Endodermal cell (in vitro differentiated cells): ENCODE results near the gene ZNF319. TPM values are rescaled to one million over a fixed set of nuclear protein-coding genes. Genes with fewer than 3 reads are reported as not detected.

Experiments used
- DNase-seq: peaks from one replicate; pipeline ENCODE4 v3.0.0-alpha.2; 2017
- H3K27ac ChIP-seq: 2 replicates; pipeline ENCODE4 v1.5.1; 2013; ENCODE audit warnings: mild to moderate bottlenecking, low read depth, low read length, moderate library complexity
- H3K27me3 ChIP-seq: 2 replicates; pipeline ENCODE4 v1.6.1; 2013; ENCODE audit warnings: mild to moderate bottlenecking, low read length, moderate library complexity; ENCODE audit not compliant: insufficient read depth, control insufficient read depth, poor library complexity, severe bottlenecking
- H3K36me3 ChIP-seq: 2 replicates; pipeline ENCODE4 v1.7.0; 2013; ENCODE audit warnings: mild to moderate bottlenecking, low read length, moderate library complexity; ENCODE audit not compliant: control insufficient read depth, insufficient read depth
- H3K4me1 ChIP-seq: one replicate; pipeline ENCODE4 v1.7.0; 2013; ENCODE audit warnings: low read length; ENCODE audit not compliant: control insufficient read depth, insufficient read depth
- H3K4me3 ChIP-seq: 2 replicates; pipeline ENCODE4 v1.5.1; 2013; ENCODE audit warnings: mild to moderate bottlenecking, low read length, moderate library complexity
- H3K9ac ChIP-seq: 2 replicates; pipeline ENCODE4 v1.6.1; 2013; ENCODE audit warnings: mild to moderate bottlenecking, low read length, moderate library complexity; ENCODE audit not compliant: poor library complexity, severe bottlenecking; ENCODE audit errors: extremely low read depth
- H3K9me3 ChIP-seq: 2 replicates; pipeline ENCODE4 v1.6.1; 2013; ENCODE audit warnings: mild to moderate bottlenecking, low read length, moderate library complexity; ENCODE audit not compliant: control insufficient read depth
- H3K27ac Mint-ChIP-seq: 2 replicates; pipeline ENCODE4 v1.8.0; 2020; ENCODE audit warnings: mixed read lengths
- H3K27me3 Mint-ChIP-seq: 2 replicates; pipeline ENCODE4 v1.8.0; 2021; ENCODE audit warnings: mild to moderate bottlenecking, mixed read lengths; ENCODE audit not compliant: insufficient read depth
- H3K36me3 Mint-ChIP-seq: 2 replicates; pipeline ENCODE4 v1.8.0; 2020; ENCODE audit warnings: low read depth, mixed read lengths
- H3K4me1 Mint-ChIP-seq: 2 replicates; pipeline ENCODE4 v1.8.0; 2020; ENCODE audit warnings: mixed read lengths
- H3K4me3 Mint-ChIP-seq: 2 replicates; pipeline ENCODE4 v1.8.0; 2020; ENCODE audit warnings: mild to moderate bottlenecking, moderate library complexity, mixed read lengths
- H3K9me3 Mint-ChIP-seq: 2 replicates; pipeline ENCODE4 v1.8.0; 2020; ENCODE audit warnings: mild to moderate bottlenecking, mixed read lengths
- WGBS, 2 experiments: methylation state at CpG; one replicate each; pipeline versions ENCODE4 v1.1.5 to v1.1.7; 2013; ENCODE audit warnings: missing lambda C conversion rate in 2 of 2, mixed read lengths in 1 of 2; ENCODE audit not compliant: insufficient coverage in 1 of 2, insufficient read length in 1 of 2; 5-methylcytosine and 5-hydroxymethylcytosine counted together
- total RNA-seq, 2 donors: library from RNA; stranded (reverse); fragmentation: NEBNext Ultra II Directional in 1 of 2; extraction: Animal tissue kit (Norgen Biotek cat#: 25700) in 1 of 2; gene quantifications; 2 replicates in 1 of 2; 3 replicates in 1 of 2; pipeline ENCODE4 v1.2.1, GENCODE V29; 2021
- TF ChIP-seq, protein P1 (sequence below): fragments of 200-600 bp; sonication (generic); conservative IDR thresholded peaks from 2 replicates; pipeline ENCODE4 v1.5.0; 2021; ENCODE audit warnings: antibody characterized with exemption, mild to moderate bottlenecking

Gene ZNF319
- total RNA-seq, 2 donors from 2014 or later = 9.8 to 10.8 TPM

DNA sequence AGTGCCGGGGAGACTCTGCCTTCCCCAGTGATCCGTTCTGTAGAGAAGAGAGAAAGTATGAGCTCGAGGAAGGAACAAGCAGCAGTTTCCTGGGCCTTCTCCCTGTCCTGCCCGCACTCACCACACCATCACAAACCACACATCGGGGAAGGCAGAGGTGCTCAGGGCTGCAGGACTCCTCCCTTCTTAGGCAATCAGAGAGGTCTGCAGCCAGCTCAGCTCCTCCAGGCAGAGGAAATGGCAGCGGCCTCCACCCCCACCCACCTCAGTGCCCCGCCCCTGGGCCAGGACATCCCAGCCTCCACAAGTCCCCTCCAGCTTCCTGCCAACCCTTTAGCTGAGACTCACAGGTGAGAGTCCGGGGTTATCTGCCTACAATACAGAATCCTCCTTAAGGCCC is 2.0 kb downstream of the ZNF319 start:
- peaks cover 34% of the 10 kb centered on the region for H3K36me3 ChIP-seq
- peak overlapping the region; percentile 89 for H3K4me3 Mint-ChIP-seq
- peaks cover 30% of the 10 kb centered on the region for H3K36me3 Mint-ChIP-seq
- H3K27ac ChIP-seq = no peak overlapping the region
- no peak overlapping the region for H3K9ac ChIP-seq
- H3K4me1 Mint-ChIP-seq = peaks cover 20% of the 10 kb centered on the region
- TF ChIP-seq, protein P1, sequence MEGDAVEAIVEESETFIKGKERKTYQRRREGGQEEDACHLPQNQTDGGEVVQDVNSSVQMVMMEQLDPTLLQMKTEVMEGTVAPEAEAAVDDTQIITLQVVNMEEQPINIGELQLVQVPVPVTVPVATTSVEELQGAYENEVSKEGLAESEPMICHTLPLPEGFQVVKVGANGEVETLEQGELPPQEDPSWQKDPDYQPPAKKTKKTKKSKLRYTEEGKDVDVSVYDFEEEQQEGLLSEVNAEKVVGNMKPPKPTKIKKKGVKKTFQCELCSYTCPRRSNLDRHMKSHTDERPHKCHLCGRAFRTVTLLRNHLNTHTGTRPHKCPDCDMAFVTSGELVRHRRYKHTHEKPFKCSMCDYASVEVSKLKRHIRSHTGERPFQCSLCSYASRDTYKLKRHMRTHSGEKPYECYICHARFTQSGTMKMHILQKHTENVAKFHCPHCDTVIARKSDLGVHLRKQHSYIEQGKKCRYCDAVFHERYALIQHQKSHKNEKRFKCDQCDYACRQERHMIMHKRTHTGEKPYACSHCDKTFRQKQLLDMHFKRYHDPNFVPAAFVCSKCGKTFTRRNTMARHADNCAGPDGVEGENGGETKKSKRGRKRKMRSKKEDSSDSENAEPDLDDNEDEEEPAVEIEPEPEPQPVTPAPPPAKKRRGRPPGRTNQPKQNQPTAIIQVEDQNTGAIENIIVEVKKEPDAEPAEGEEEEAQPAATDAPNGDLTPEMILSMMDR = no peak
- peak overlapping the region; percentile 58 for H3K27ac Mint-ChIP-seq
- H3K4me3 ChIP-seq = no peak overlapping the region
- no peaks in the 10 kb centered on the region for H3K27me3 ChIP-seq
- peak; percentile 86 for DNase-seq
- no peaks in the 10 kb centered on the region for H3K27me3 Mint-ChIP-seq
- H3K4me1 ChIP-seq = peaks cover 16% of the 10 kb centered on the region
- 72 to 85% methylated on average over 3 to 7 of the region's 8 CpGs for WGBS, 2 experiments
- no peaks in the 10 kb centered on the region for H3K9me3 Mint-ChIP-seq
- no peaks in the 10 kb centered on the region for H3K9me3 ChIP-seq

DNA sequence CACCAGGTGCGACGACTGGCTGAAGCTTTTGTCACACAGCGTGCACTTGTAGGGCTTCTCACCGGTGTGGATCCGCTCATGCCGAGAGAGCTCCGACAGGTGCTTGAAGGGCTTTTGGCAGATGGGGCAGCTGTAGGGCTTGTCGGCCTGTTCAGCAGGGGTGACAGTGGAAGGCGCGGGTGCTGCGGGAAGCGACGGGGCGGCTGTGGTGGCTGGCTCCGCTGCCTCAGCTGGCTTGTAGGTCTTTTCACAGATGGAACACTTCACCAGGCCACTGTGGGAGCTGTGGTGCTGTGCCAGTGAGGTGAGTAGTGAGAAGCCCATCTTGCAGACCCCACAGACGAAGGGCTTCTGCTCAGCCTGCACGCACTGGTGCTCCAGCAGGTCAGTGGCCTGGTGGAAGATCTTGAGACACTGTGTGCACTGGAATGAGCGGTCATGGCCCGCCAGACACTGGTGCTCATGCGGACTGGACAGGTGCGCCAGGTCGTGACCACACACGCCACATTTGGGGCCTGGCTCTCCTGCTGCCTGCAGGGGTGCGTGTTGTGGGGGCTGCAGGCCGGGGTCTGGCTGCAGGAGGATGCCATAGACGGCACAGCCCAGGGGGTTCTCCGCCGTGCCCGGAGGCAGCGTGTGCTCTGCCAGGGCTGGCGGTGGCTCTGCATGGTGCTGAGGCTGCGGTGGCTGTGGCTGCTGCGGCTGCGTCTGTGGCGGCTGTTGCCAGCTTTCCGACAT is 2.8 kb downstream of the ZNF319 start:
- Mint-ChIP-seq H3K4me1 (peaks cover 20% of the 10 kb centered on the region), H3K27ac (no peak overlapping the region), H3K9me3 (no peaks in the 10 kb centered on the region), H3K27me3 (no peaks in the 10 kb centered on the region), H3K36me3 (peaks cover 23% of the 10 kb centered on the region), H3K4me3 (no peak overlapping the region)
- Histone ChIP-seq H3K27ac (no peak overlapping the region), H3K36me3 (peaks cover 28% of the 10 kb centered on the region), H3K9ac (no peak overlapping the region), H3K27me3 (no peaks in the 10 kb centered on the region), H3K4me3 (no peak overlapping the region), H3K4me1 (peaks cover 14% of the 10 kb centered on the region), H3K9me3 (no peaks in the 10 kb centered on the region)
- WGBS, 2 experiments = 96 to 98% methylated on average over 32 to 36 of the region's 36 CpGs
- TF ChIP-seq, protein P1 = no peak
- peak; percentile 39 for DNase-seq

DNA sequence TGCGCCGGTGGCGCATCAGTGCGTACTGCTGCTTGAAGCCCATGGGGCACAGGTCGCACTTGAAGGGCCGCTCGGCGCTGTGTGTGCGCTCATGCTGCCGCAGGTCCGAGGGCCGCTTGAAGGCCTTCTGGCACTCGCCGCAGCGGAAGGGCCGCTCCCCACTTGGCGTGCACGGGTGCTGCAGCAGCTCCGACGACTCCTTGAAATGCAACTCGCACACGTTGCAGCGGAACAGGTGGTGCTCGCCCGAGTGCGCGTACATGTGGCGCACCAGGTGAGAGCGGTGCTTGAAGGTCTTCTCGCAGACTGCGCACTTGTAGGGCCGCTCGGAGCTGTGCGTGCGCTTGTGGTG is 3.3 kb downstream of the ZNF319 start:
- Histone ChIP-seq H3K9me3 (no peaks in the 10 kb centered on the region), H3K4me1 (peaks cover 9% of the 10 kb centered on the region), H3K9ac (no peak overlapping the region), H3K4me3 (no peak overlapping the region), H3K27me3 (no peaks in the 10 kb centered on the region), H3K27ac (no peak overlapping the region), H3K36me3 (peaks cover 22% of the 10 kb centered on the region)
- TF ChIP-seq, protein P1 = no peak
- peaks cover 18% of the 10 kb centered on the region for H3K36me3 Mint-ChIP-seq
- peaks cover 16% of the 10 kb centered on the region for H3K4me1 Mint-ChIP-seq
- H3K27me3 Mint-ChIP-seq = no peaks in the 10 kb centered on the region
- DNase-seq = no peak
- H3K27ac Mint-ChIP-seq = no peak overlapping the region
- no peak overlapping the region for H3K4me3 Mint-ChIP-seq
- no peaks in the 10 kb centered on the region for H3K9me3 Mint-ChIP-seq
- 96 to 97% methylated on average over 35 of the region's 35 CpGs for WGBS, 2 experiments
